Activated effector memory CD4-positive, alpha-beta T cell treated with Interleukin-2 at 50 U/mL for 16 hours (primary cell): ENCODE data around the gene CORO2B.

Experiments used
- DNase-seq: peaks from one replicate; pipeline ENCODE4 v3.0.0-alpha.2; 2020

The CORO2B gene

DNA sequence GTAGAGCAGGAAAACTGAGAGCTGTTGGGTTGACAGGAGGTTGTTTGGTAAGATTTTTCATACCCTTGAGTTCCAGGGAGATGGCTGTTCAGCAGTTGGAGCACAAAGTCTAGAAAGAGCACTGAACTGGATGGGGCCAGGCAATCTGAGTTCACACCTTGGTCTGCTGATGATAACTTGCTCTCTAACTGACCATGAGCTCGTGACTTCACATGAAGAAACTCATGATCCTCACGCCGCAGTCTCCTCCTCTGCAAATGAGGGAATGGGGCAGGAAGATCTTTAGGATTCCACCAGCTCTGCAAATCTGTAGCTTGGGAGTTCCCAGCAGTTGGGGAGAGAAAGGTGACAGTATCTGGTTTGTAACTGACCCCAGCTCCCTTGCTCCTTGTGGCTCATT lies 33.7 kb downstream of the CORO2B start:
- no peak for DNase-seq

DNA sequence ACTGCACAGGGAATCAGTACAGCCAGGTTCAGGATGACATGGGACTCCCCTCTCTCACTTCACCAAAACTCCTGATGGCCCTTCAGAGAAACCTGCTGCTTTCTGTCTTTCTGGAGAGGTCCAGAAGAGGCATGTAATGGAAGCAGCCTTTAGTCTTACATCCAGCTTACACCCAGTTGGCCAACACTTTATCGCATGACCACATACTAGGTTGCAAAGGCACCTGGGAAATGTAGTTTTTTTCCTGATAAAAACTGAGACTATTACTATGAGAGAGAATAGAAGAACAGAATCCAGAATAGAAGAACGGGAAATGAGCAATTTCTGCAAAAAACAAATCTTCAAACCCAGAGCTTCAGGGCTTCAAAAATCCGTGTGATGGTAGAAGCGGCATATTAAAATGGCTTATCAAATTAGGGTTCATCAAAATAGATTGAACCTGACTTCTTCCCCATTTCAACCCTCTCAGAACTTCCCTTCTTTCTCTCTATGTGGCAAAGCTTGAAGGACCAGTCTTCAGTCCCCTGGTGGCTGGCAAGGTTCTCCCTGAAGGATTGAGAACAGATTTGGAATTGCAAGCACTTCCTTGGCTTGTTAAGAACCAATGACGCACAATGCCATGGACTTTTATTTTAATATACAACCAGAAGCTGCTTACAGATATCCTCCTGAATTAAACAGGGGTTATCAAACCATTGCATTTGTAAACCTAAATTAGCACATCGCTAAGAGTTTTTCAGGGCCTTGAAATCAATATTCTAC lies 34.4 kb downstream of the CORO2B start:
- no peak for DNase-seq

DNA sequence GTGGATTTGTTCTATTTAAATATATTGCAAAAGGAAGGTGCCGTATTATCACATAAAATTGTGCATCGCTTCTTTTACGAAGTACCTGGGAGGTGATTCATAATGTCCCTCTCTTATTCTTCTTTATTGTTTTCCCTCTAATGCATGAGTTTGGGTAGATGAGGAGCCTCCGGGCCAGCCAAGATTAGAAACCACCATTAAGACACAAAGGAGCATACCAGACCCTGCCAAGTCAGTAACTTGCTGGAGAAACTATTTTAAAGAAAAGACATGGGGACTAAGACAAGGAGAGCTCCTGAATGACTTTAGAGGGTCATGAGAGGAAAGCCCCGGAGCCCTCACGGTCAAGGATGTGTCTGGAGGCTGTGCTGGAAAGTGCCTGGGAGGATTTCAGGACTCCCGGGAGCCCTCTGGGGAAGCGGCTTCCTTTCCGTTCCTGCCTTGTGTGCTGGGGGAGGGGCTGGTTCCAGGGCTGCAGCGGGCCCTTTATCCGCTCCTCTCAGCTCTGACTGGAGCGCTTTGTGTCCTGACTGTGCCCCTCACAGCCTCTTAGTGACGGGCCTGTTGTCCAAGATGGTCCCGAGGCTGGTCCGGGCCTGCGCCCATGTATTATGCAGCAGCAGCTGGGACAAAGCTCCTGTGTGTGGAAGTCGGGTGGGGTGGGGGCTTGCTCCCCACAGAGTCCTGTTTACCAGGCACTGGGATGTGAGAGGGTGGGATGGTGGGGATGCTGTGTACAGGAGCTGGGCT lies 35.7 kb downstream of the CORO2B start:
- no peak for DNase-seq

DNA sequence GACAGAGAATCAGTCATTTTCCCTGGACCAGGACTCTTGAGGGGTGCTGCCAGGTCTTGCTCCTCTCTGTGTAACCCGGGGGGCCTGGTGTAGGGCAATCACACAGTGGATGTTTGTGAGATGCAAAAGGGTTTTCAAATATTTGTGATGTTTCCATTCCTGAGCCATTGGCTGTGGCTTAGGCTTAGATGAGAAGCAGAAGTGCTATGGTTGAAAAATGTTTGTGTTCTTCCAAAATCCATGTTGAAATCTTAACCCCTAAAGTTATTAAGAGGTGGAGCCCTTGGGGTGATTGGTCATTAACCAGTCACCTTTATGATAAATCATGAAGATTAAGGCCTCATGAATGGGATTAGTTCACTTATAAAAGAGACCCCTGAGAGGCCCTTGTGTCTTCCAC lies 36.5 kb downstream of the CORO2B start:
- DNase-seq = no peak

DNA sequence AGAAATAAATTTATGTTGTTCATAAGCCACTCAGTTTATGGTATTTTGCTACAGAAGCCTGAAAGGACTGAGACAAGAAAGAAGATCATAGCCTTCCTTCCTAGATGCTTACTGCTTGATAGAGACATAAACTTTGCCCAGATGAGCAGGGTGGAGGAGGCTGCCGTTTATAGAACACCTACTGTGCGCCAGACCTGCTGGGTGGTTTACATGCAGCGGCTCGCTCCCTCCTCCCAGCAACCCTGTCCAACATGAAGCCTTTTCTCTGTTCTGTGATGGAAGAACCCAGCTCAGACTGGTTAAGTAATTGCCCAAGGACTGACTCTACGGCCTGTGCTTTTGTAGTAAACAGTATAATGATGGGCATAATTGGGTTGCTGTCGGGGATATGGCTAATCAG lies 37.0 kb downstream of the CORO2B start:
- DNase-seq = no peak

DNA sequence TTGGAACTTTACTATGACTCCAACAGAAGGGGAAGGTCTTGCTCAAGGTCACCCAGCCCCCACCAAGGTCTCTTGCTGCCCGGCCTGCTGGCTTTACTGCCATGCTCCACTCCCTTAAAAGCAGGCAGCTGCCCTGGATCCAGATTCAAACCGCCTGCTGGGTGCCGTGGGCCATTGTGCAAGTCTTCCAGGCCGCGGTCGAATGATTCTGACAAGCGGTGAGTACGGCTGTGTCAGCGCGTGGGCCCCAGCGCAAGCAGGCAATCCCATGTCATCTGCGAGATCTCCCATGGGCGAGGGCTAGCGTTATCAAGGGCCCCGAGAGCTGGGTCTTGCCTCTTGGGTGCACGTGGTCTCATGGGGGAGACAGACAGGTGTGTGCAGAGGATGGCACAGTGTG lies 37.6 kb downstream of the CORO2B start:
- DNase-seq = no peak

DNA sequence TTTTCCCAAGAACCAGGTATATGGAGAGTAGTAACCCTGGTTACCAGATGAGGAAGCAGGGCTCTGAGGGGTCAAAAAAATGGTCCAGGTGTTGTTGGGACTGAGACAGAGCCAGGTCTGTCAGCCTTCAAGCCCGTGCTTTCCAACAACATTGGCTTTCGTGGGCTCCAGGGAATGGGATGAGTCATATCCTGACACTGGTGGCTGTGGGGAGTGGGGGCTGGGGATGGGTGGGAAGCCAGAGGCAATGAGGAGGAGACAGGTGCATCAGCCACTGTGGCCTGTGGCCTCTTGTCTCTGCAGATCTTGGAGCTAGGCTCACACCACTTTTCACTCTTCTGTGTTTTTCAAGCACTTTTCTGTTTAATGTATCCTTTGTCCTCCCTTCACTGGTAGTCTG lies 38.2 kb downstream of the CORO2B start:
- no peak for DNase-seq

DNA sequence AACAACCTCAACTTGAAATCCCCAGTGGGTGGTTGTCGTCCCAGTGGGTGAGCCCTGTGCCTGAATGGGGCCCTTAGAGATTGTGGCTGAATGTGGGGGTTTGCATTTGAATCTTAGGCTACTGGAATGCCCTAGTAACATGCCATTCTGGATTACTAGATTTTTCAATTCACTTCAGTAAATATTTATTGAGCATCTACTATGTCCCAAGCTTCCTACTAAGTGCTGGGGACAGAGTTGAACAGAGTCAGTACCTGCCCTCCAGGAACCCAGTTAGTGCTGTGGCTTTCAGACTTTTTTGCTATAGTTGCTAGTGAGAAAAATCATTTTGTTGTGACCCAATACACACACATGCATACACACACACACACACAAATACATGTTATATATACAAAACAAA lies 39.0 kb downstream of the CORO2B start:
- DNase-seq = no peak

DNA sequence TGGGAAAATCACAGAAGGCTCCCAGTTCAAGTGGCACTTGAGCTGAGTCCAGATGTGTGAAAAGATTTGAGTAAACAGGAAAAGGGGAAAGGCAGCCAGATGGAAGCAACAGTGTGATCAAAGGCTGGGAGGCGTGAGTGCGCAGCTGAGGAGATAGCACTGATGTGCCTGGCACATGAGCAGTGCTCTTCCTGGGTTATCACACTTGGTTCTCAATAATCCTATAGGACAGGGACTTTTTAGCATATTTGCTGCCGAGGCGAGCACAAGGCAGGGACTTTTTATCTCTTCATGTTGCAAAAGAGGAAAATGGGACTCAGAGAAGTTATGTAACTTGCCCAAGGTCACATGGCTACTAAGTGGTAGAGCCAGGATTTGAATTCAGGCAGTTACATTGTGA lies 39.6 kb downstream of the CORO2B start:
- DNase-seq = no peak

DNA sequence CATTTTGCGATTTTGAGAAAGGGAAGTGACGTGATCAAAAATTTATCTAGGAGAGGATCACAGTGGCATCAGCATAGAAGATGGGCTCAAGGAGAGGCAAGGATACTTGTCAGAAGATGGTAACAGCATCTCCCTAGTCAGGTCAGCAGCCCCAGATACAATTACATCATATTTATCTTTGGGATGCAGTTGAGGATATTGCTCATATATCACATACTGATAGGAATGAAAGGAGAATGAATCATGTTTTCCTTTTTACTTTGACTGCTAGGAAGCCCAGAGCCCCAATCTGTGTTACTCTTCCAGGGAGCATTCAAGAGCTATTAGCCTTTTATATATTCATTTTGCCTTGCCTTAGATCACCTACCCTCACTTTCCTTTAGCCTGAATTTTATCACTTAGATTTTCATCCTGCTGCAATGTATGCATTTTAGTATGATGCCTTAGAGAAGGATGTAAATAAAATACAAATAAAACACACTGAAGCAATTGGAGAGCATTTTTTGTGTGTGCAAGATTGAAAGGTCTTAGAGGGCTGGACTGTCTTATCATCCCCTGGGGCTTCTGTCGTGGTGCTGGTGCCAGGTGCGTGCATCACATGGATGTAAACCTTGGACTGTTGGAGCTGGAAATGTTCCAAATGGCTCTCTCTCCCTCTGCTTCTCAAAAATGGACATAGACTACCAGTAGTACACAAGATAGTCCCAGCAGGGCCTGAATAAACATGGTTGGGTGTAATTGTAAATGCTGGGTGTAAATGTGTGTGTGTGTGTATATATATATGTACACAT lies 40.3 kb downstream of the CORO2B start:
- no peak for DNase-seq

DNA sequence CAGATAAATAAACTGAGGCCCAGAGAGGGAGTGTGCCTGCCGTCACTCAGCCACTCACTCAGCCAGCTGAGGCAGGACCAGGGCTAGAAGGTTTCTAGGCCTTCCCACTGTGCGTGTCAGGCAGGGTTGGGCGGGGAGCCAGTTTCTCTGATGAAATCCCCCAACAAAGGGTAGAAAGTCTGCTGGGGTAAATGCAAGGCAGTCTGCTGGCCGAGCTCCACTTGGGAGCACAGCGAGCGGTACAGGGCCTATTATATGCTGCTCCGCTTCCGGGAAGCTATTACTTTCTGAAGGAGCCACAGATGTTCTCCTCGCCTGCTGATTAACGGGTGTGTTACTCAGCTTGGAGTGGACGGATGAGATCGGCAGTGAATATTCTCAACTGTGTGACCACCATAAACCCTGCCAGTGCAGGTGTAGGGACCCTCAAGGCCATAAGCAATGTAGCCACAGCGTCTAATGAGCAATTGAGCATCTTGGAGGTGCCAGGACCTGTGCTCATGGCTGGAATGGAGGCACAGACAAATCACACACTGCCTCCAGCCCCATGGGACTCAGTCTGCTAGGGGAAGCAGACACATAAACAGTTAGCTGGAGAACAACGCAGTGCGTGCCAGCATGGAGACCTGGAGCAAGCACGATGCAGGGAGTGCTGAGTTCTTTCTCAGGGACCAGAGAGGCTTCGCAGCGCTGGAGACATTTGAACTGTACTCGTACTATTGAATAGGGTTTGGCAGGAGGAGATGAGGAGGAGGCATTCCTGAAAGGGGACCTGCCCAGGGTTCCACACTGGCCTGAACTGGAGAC lies 42.1 kb downstream of the CORO2B start:
- DNase-seq = no peak

DNA sequence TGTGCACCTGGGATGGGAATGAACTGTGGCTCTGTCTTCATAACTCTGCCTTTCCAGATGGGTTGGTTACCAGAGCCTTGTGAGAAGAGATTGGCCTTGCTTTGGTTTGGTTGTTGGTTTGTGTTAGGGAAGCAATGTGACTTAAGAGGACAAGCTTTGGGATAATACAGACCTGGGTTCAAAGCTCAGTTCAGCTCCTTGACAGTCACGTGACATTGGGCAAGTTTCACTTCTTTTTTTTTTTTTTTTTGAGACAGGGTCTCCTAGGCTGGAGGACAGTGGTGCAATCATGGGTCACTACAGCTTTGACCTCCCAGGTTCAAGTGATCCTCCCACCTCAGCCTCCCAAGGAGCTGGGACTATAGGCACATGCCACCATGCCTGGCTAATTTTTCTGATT lies 42.7 kb downstream of the CORO2B start:
- DNase-seq = no peak

DNA sequence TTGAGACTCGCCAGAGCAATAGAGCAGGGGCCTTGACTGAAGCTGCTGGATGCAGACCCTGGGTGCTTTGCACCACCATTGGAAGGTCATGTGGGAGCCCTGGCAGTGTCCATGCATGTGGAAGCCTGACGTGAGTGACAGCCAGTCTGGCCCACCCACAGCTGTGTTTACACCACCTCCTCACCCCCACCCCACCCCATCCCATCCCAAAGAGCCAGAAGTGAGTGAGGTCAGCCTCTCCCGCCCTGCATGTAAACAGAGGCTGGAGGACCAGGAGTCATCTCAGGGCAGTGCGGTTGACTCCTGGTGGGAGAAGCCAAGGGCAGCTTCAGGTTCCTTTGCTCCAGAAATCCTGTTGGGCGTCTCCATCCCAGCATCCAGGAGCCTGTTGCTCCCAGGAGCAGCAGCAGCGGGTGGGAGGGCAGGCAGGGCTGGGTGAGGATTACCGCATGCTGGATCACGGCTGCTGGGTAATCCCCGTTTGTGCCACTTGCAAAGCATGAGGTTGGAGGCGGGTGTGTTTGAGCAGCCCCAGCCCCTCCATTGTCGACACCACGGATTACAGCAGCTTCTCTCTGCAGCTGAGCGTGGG lies 44.6 kb downstream of the CORO2B start:
- no peak for DNase-seq

DNA sequence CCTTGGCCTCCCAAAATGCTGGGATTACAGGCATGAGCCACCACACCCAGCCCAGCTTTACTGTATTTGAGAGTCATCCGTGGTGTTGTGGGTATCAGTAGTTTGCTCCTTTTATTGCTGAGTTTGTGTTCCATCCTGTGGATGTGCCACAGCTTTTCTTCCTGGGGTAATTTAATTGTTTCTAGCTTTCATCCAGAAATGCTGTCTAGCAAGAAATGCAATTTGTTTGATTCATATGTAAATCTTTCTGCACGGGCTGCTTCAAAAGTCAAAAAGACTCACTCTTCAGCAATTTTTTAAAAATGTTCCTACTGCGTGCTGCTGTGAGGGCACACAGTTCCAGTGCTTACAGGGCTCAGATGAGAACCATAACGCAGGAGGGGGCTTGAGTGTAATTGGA lies 47.1 kb downstream of the CORO2B start:
- no peak for DNase-seq

DNA sequence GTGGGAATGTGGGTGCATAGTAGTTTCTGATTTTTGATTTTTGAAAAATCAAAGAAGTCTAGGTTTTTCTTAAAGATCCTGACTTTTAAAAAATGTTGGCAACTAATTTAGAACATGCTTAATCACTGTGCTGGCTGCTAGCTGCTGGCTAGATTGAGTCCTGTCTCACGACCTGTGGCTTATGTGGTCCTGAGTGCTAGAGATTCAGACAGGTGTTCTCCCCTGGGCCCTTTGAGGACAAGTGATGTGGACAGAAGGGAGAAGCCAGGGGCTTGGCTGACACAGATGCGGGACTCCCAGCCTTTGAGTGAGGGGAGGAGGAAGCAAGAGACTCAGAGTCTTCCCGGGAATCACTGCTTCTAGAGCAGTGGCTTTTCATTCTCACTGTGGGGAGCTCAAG lies 47.5 kb downstream of the CORO2B start:
- no peak for DNase-seq

DNA sequence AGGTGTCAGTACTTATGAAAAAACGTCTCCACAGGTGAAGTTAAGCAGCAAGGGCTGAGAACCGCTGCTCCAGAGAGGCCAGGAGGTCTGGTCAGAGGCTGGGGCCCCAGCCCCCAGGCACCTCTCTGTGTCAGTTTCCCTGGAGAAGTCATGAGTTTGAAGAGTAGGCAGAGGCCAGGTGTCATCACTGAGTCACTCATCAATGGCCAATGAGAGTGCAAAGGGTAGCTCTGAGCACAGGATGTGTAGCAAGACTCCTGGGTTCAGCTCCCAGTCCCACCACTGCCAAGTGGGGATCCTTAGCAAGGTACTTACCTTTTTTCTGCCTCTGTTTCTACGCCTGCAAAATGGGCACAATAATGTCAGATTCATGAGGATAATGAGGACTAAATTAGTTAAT lies 47.9 kb downstream of the CORO2B start:
- DNase-seq = no peak

DNA sequence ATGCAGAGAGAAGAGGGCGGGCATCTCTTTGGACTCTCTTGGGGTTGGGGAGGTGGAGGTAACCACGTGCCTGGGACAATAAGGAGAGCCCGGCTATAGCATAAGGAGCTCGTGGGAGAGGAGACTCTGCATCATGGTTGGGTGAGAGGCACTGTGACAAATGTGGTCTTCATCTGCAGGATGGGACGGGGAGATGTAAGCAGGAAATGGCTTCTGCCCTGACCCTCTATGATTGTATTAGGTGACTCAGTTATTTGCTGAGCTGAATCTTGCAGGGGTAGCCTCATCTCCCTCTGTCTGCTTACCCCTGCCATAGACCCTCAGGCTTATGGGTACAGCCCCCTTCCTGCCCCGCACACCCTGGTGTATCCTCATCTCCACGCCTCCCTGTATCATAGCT lies 48.7 kb downstream of the CORO2B start:
- DNase-seq = no peak

DNA sequence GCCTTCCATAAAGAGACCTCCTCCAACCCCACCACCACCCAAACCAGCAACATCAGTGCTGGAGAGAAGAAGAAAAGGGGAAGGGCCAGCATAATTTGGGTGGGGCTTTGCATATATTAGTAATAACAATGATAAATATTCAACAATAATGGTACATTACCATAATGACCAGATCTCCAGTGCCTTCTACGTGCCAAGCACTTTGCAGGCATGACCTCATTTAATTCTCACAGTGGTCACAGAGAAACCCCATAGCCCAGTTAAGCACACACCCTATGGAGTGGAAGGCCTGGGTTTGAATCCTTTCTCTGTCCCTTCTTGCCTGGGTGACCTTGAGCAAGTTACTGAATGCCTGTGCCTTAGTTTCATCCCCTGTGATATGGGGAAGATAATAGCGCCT lies 49.2 kb downstream of the CORO2B start:
- DNase-seq = no peak

DNA sequence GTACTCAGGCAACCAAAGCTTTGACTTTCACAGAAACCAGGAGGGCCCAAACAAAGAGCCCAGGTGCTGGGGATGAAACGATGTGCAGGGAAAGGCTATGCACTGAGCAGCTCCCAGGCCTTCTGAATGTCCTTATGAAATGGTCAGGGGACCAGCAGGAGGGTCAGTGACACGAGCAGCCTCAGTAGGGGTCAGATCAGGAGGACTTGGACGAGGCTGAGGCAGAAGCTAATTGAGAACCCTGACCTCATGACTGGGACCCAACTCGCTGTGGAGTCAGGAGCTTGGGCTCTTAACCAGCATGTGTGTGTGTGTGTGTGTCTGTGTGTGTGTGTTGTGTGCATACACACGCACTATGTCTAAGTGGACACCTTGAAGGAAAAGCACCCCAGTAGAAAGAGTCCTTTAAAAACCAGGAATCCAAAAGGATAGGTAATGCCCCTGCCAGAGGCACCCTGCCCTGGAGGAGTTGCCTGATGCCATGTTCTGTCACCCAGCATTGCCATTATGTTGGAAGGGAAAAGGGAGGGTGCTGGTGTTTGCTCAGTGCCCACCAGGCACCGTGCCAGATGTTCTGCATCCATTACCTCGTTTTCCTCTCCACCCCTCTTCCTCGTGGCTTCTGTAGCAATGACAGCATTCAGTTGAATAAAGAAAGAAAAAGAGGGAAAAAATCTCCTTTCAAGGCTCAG lies 50.9 kb downstream of the CORO2B start:
- DNase-seq = no peak

DNA sequence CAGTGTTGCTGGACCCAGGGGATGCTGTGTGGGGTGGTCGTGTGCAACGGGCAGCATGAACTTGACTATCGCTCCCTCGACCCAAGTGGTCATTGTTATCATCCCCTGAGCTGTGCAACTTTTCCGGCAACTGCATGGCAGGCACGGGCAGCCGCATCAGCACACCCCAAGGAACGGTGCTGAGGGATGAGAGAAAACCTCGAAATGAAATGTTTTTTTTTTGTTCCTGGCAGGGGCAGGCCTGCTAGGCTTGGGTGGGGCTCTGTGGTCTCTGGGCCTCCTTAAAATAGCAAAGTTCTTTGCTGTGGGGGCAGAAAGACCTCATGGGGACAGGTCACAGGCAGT lies 51.4 kb downstream of the CORO2B start:
- no peak for DNase-seq

DNA sequence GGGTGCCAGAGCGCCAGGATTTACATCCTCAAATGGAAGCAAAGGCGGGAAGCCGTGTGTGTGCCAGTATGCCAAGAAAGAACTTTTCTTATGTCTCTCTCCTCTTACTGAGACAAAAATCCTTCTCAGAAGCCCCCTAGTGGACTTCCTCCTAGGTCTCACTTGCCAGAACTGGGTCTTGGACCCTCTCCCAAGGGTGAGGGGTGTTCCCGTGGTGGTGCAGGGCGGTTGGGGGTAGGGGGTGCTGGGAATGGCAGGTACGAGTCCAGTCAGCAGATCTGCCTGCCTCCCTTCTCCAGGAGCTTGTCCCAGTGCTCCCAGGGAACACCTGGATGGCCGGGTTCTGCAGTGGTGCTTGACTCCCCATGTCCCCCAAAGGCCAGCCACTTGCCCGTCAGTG lies 52.0 kb downstream of the CORO2B start:
- no peak for DNase-seq

DNA sequence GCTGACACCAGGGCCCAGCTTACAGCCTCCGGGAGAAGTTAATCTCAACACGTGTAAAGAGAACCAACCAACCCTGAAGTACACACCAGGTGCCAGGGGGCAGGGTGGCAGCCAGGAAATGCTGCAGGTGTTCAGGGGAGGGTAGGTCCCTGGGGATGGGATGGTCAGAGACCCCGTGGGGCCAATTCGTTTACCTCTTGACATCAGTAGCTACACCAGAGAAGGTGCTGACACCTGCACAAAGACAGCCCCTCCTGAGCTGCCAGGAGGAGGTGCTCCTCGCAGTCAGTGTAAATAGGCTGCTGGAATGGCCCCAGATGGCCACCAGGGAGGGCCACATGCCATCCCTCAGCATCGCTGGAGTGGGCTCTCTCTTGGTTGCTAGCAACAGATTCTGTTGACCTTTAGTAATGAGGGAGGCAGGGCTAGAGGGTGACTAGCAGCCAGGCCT lies 52.8 kb downstream of the CORO2B start:
- no peak for DNase-seq
